Hematopoietic multipotent progenitor cell treated with erythropoietin and hydrocortisone succinate and interleukin-3 and kit ligand, for 15 days (in vitro differentiated cells): ENCODE measurements around the gene POLR1B.
"Not testable (repeated sequence)": the region's sequence is repeated elsewhere in the genome, so short reads cannot be mapped to it uniquely, and the experiment has no call there.

Experiments used
- DNase-seq: peaks from one replicate; pipeline ENCODE4 v3.0.0-alpha.2; 2015; ENCODE audit warnings: low spot score

POLR1B gene

GRCh38 chr2:112541315-112542122 lies 746 bp upstream of the POLR1B start:
- DNase-seq = peak; percentile 11

GRCh38 chr2:112542984-112543661 lies 858 bp downstream of the POLR1B start:
- peak; percentile 22 for DNase-seq

- no peak for DNase-seq
Measured at GRCh38 chr2:112547333-112547732, 5.1 kb downstream of the POLR1B start.

- DNase-seq = no peak
Measured at GRCh38 chr2:112548980-112549379, 6.7 kb downstream of the POLR1B start.

- no peak for DNase-seq
Measured at GRCh38 chr2:112566104-112566503, 23.8 kb downstream of the POLR1B start.

GRCh38 chr2:112566508-112566907 lies 24.2 kb downstream of the POLR1B start:
- DNase-seq = not testable (repeated sequence)

- DNase-seq = no peak
Measured at GRCh38 chr2:112572005-112572404, 29.7 kb downstream of the POLR1B start.

- no peak for DNase-seq
Measured at GRCh38 chr2:112577756-112578155, 35.5 kb downstream of the POLR1B start.

GRCh38 chr2:112579241-112579640 lies 37.0 kb downstream of the POLR1B start:
- peak; percentile 8 for DNase-seq

GRCh38 chr2:112580084-112580483 lies 37.8 kb downstream of the POLR1B start:
- no peak for DNase-seq

GRCh38 chr2:112582314-112582746 lies 40.1 kb downstream of the POLR1B start:
- peak; percentile 80 for DNase-seq

GRCh38 chr2:112583497-112584133 lies 41.4 kb downstream of the POLR1B start:
- peak; percentile 28 for DNase-seq

GRCh38 chr2:112584134-112584890 lies 42.0 kb downstream of the POLR1B start, which contains the start of gene CHCHD5:
Gene CHCHD5 (plus strand): TSS chr2:112584609. CDS start chr2:112584648, 39 bp downstream.
- DNase-seq = peak; percentile 94

GRCh38 chr2:112584891-112585250 lies 42.6 kb downstream of the POLR1B start:
- no peak for DNase-seq

- DNase-seq = no peak
Measured at GRCh38 chr2:112585400-112585799, 43.1 kb downstream of the POLR1B start.

- DNase-seq = no peak
Measured at GRCh38 chr2:112585873-112586464, 43.7 kb downstream of the POLR1B start.

GRCh38 chr2:112588611-112589045 lies 46.4 kb downstream of the POLR1B start:
- no peak for DNase-seq

GRCh38 chr2:112591413-112591812 lies 49.1 kb downstream of the POLR1B start:
- DNase-seq = no peak

- DNase-seq = no peak
Measured at GRCh38 chr2:112593736-112594135, 51.5 kb downstream of the POLR1B start.

- no peak for DNase-seq
Measured at GRCh38 chr2:112597537-112598322, 55.5 kb downstream of the POLR1B start.

GRCh38 chr2:112600634-112601033 lies 58.4 kb downstream of the POLR1B start:
- no peak for DNase-seq
